HG03196 (cell line): Measurements from ENCODE around the gene AKAP14.
"Not testable (repeated sequence)": the region's sequence is repeated elsewhere in the genome, so short reads cannot be mapped to it uniquely, and the experiment has no call there.

ENCODE experiments used
- ATAC-seq: cut with Tn5 transposase; IDR thresholded peaks from one replicate; pipeline ENCODE4 v1.9.1; 2021; ENCODE audit not compliant: unreplicated experiment

The AKAP14 gene

GRCh38 chrX:119919835-119920585 lies 24.3 kb downstream of the AKAP14 start:
- no peak for ATAC-seq

GRCh38 chrX:119922391-119922790 lies 26.7 kb downstream of the AKAP14 start:
- ATAC-seq: not testable (repeated sequence)

- ATAC-seq: no peak
These were observed 39.7 kb downstream of the AKAP14 start for GRCh38 chrX:119935215-119935874.

GRCh38 chrX:119941336-119941735 lies 45.6 kb downstream of the AKAP14 start:
- no peak for ATAC-seq

GRCh38 chrX:119942173-119942819 lies 46.6 kb downstream of the AKAP14 start:
- no peak for ATAC-seq

GRCh38 chrX:119942831-119943184 lies 47.1 kb downstream of the AKAP14 start:
- ATAC-seq: peak; percentile 17

GRCh38 chrX:119943185-119943988 lies 47.7 kb downstream of the AKAP14 start, which contains the start of gene NKAP:
Gene NKAP (minus strand): TSS chrX:119943751. CDS start chrX:119943605, 146 bp downstream.
- peak; percentile 82 for ATAC-seq

GRCh38 chrX:119945481-119945880 lies 49.8 kb downstream of the AKAP14 start:
- no peak for ATAC-seq

- ATAC-seq: no peak
These were observed 52.7 kb downstream of the AKAP14 start for GRCh38 chrX:119948381-119948780.

- ATAC-seq: no peak
These were observed 58.7 kb downstream of the AKAP14 start for GRCh38 chrX:119954374-119954773.

GRCh38 chrX:119955807-119956570 lies 60.3 kb downstream of the AKAP14 start:
- ATAC-seq: not testable (repeated sequence)

GRCh38 chrX:119960625-119961024 lies 64.9 kb downstream of the AKAP14 start:
- ATAC-seq: no peak

- not testable (repeated sequence) for ATAC-seq
These were observed 71.1 kb downstream of the AKAP14 start for GRCh38 chrX:119966837-119967236.
